Camera-type eye (tissue), 1 donor: ENCODE data around the gene DENND2A. TPM values are rescaled to one million over a fixed set of nuclear protein-coding genes. Genes with fewer than 3 reads are reported as not detected.

Experiments
- total RNA-seq: library from RNA; depleted of rRNA; stranded (reverse); fragments of >200 nt; gene quantifications from one replicate; pipeline ENCODE4 v1.2.3, GENCODE V29; 2014

Gene DENND2A
- total RNA-seq, result 54.6 TPM

GRCh38 chr7:140640727-140641523 lies at the start of gene DENND2A:
DENND2A (minus strand) TSS chr7:140640813; CDS start chr7:140602397, 38,416 bp downstream.

GRCh38 chr7:140672382-140673062 lies 31.9 kb upstream of the DENND2A start, which contains the start of gene ADCK2:
ADCK2 (plus strand) TSS chr7:140672945; CDS start chr7:140673331, 386 bp downstream.

GRCh38 chr7:140479062-140479738 lies 161.4 kb downstream of the DENND2A start, which contains the start of gene MKRN1:
MKRN1 (minus strand) TSS chr7:140479505; CDS start chr7:140479344, 161 bp downstream.

Other genes starting within 250 kb of the DENND2A start
- gene SLC37A3, start 242.3 kb downstream of the DENND2A start, total RNA-seq, result 79.2 TPM
- 0.93 TPM for gene RAB19, start 236.8 kb downstream of the DENND2A start, total RNA-seq
- gene MKRN1, start 161.3 kb downstream of the DENND2A start, total RNA-seq, result 110 TPM
- gene ADCK2, start 32.1 kb upstream of the DENND2A start, total RNA-seq, result 20.6 TPM
- 252 TPM for gene NDUFB2, start 55.9 kb upstream of the DENND2A start, total RNA-seq